ENCODE data around the gene TSNAXIP1.

DNA sequence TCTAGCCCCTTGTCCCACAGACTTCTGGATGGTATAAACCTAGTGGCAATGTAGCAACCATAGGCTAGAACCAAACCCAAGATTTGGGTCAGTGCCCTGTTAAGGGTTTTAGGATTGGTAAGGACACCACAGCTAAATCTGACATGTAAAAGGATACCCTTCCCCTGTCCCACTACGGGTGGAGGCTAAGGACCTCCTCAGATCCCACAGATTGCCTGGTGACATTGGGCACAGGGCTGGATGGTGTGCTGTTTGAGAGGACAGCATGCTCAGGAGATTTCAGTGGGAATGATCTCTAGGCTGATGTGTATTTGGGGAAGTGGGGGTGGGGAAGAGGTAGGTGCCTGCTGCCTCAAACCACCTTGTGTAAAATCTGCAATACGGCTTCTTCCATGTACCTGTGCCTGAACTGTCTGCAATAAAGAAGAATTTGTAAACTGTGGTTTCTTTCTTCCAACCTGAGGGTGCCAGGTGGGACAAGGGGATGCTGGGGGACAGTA is 65.5 kb downstream of the TSNAXIP1 start:
- TF ChIP-seq POLR2A (IDR thresholded peaks at IDR 0.05) (no peak), CTCF (IDR thresholded peaks at IDR 0.05) (no peak), POLR2AphosphoS5 (IDR thresholded peaks at IDR 0.05) (no peak)
